Thyroid gland (tissue), 4 donors: ENCODE measurements around the gene GRK2. TPM values are rescaled to one million over a fixed set of nuclear protein-coding genes. Genes with fewer than 3 reads are reported as not detected.

Experiments
- DNase-seq, 2 donors: peaks; one replicate each; pipeline ENCODE4 v3.0.0-alpha.2; 2019
- H3K27ac ChIP-seq, 3 donors: fragments of 200-600 bp; sonication (generic); 1 replicate in 2 of 3; 2 replicates in 1 of 3; pipeline ENCODE4 v1.5.1; 2016 to 2019; ENCODE audit warnings: mild to moderate bottlenecking in 1 of 3, moderate library complexity in 1 of 3
- H3K27me3 ChIP-seq: fragments of 200-600 bp; sonication (generic); one replicate; pipeline ENCODE4 v1.5.1; 2019
- H3K36me3 ChIP-seq, 2 donors: fragments of 200-600 bp; sonication (generic); one replicate each; pipeline ENCODE4 v1.5.1; 2016 to 2019
- H3K4me1 ChIP-seq, 2 donors: fragments of 200-600 bp; sonication (generic); one replicate each; pipeline ENCODE4 v1.5.1; 2017 to 2019
- H3K4me3 ChIP-seq, 3 donors: fragments of 200-600 bp; sonication (generic); replicated peaks in 1 of 3; 1 replicate in 2 of 3; 2 replicates in 1 of 3; pipeline ENCODE4 v1.5.1; 2016; ENCODE audit warnings: mild to moderate bottlenecking in 1 of 3
- H3K9me3 ChIP-seq: fragments of 200-600 bp; sonication (generic); one replicate; pipeline ENCODE4 v1.5.1; 2017
- CTCF ChIP-seq, 6 experiments: fragments of 200-600 bp in 3 of 6; fragments of 450-650 bp in 3 of 6; sonication (generic) in 3 of 6; IDR thresholded peaks; one replicate each; pipeline ENCODE4 v1.5.1; 2016 to 2019; ENCODE audit warnings: antibody characterized with exemption in 6 of 6, mild to moderate bottlenecking in 2 of 6, inconsistent platforms in 1 of 6, moderate library complexity in 1 of 6
- POLR2A ChIP-seq, 2 donors: fragments of 450-650 bp; IDR thresholded peaks; one replicate each; pipeline ENCODE4 v1.6.1; 2017; ENCODE audit warnings: antibody characterized with exemption in 2 of 2, mild to moderate bottlenecking in 2 of 2, moderate library complexity in 1 of 2
- WGBS, 2 donors: methylation state at CpG; one replicate each; pipeline ENCODE4 v1.1.5; 2017; 5-methylcytosine and 5-hydroxymethylcytosine counted together
- intact Hi-C: fragments of 100-400 bp; cut with DNase I; formaldehyde crosslinking; loops from one replicate; pipeline ENCODE4 v1.15.1; 2023
- total RNA-seq, 4 donors: library from RNA; depleted of rRNA; stranded (reverse); fragments of >200 nt; gene quantifications; one replicate each; pipeline ENCODE4 v1.2.3, GENCODE V29; 2016

GRK2 gene
- total RNA-seq, 4 donors from 2014 or later = 32.8 to 55.8 (median 40.6) TPM

DNA sequence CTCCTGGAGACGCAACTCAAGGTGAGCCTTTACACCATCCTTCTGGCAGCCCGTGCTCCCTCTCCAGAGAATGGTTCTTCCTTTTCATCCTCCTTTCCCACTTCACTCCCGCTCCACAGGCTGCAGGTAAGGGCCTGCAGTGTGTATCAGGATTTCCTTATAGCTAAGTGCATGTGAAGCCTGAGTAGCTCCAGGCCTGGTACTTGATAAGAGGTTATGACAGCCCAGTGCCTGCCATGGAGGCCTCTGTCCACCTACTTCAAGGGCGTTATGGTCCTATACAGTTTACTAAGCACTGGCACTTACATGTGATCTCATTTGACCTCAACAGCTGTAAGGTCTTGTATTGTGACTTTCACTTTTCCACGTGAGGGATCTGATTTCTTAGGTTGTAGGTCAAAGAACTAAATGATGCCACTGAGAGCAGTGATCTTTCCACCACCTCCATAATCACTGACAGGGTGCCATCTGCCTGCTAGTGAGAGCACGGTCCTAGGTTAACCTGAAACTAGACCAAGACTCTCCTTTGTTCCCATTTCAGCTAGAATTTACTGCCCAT is 55.1 kb downstream of the GRK2 start:
- no peak for DNase-seq
- Histone ChIP-seq H3K36me3 (no peaks in the 10 kb centered on the region), H3K9me3 (no peaks in the 10 kb centered on the region), H3K27me3 (no peaks in the 10 kb centered on the region), H3K4me3 (no peak overlapping the region), H3K4me1 (peaks cover 15% of the 10 kb centered on the region in 2 donors), H3K27ac (no peak overlapping the region)
- whole genome bisulfite sequencing, 2 donors = 89 to 93% methylated on average over 6 of the region's 6 CpGs
- TF ChIP-seq POLR2A (IDR thresholded peaks at IDR 0.05) (no peak), CTCF (IDR thresholded peaks at IDR 0.05) (no peak)
- intact Hi-C loops = no loop called here

DNA sequence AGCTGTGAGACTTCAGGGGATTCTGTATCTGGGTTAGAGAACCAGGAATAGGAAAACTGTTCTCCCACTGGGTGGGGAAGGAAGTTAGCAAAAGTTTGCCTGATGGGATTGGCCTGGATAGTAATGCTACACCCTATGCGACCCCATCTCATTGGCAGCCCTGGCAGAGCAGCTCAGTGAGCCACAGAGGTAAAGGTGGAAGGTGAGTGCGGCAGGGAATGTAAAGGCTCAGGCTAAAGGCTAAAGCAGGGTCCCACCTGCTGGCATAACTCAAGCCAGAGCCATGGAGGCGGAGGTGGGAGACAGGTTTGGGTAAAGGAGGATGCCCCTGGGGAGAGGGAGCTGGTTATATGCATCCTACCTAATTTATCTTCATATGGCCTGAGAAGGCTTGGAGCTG is 55.8 kb downstream of the GRK2 start:
- no peaks in the 10 kb centered on the region for H3K27me3 ChIP-seq
- no peak overlapping the region for H3K27ac ChIP-seq
- no peak for TF ChIP-seq POLR2A (IDR thresholded peaks at IDR 0.05)
- no peak for TF ChIP-seq CTCF (IDR thresholded peaks at IDR 0.05)
- 98 to 100% methylated on average over 3 of the region's 3 CpGs for WGBS, 2 donors
- no peaks in the 10 kb centered on the region for H3K36me3 ChIP-seq
- intact Hi-C loops = no loop called here
- no peaks in the 10 kb centered on the region for H3K9me3 ChIP-seq
- no peak for DNase-seq
- no peak overlapping the region for H3K4me3 ChIP-seq
- peaks cover 11% of the 10 kb centered on the region in 2 donors for H3K4me1 ChIP-seq

DNA sequence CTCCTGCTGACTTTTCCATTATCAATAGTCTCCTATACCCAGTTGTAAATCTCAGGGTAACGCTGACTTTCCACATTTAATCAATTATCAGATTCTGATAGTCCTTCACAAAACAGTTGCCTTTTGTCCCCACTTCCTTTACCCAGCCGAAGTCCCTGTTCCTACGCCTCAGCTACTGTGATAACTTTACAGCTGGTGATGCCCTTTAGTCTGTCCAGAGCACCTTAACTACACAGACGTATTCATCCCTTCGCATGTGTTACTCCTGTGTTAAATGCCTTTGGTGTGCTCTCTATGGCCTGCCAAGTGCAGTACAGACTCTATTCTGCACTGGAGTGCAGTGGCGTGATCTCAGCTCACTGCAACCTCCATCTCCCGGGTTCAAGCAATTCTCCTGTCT is 57.3 kb downstream of the GRK2 start:
- WGBS, 2 donors = 94 to 98% methylated on average over 7 of the region's 7 CpGs

DNA sequence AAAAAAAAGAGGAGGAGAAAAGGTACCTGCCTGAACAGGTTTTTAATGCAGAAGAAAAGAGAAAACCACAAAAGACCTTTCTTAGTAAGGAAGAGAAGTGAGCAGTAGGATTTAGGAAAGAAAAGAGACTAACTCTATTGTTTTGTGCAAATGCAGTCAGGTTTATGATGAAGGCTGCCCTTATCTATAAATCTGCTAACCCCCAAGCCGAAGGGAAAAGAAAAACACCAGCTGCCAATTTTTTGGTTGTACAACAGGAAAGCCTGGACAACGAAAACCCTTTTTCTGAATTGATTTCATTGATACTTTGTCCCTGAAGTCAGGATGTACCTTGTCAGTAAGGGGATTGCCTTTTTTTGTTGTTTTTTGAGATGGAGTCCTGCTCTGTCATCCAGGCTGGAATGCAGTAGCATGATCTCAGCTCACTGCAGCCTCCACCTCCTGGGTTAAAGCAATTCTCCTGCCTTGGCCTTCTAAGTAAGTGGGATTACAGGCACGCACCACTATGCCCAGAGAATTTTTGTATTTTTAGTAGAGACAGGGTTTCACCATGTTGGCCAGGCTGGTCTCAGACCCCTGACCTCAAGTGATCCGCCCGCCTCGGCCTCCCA is 65.9 kb downstream of the GRK2 start:
- WGBS, 2 donors = 88 to 94% methylated on average over 6 of the region's 6 CpGs
- no peaks in the 10 kb centered on the region for H3K9me3 ChIP-seq
- H3K36me3 ChIP-seq = no peaks in the 10 kb centered on the region
- no peak overlapping the region for H3K4me3 ChIP-seq
- H3K27ac ChIP-seq = no peak overlapping the region
- TF ChIP-seq POLR2A (IDR thresholded peaks at IDR 0.05) (no peak), CTCF (IDR thresholded peaks at IDR 0.05) (no peak)
- intact Hi-C loops = no loop called here
- no peaks in the 10 kb centered on the region for H3K4me1 ChIP-seq
- no peaks in the 10 kb centered on the region for H3K27me3 ChIP-seq
- DNase-seq = no peak

More for the DNA sequence above, 57.3 kb downstream of the GRK2 start:
- H3K27me3 ChIP-seq = no peaks in the 10 kb centered on the region
- intact Hi-C loops = no loop called here
- DNase-seq = no peak
- peaks cover 8 to 10% of the 10 kb centered on the region in 2 donors for H3K4me1 ChIP-seq
- no peaks in the 10 kb centered on the region for H3K36me3 ChIP-seq
- H3K27ac ChIP-seq = no peak overlapping the region
- H3K4me3 ChIP-seq = no peak overlapping the region
- no peak for TF ChIP-seq CTCF (IDR thresholded peaks at IDR 0.05)
- no peaks in the 10 kb centered on the region for H3K9me3 ChIP-seq

Other genes with a start within 250 kb of the GRK2 start
- under 1 TPM in 3 of 4 donors, not detected in 1; 0.13 to 0.44 (median 0.22) TPM for gene SYT12, start 243.3 kb upstream of the GRK2 start, total RNA-seq
- gene RHOD, start 209.6 kb upstream of the GRK2 start, total RNA-seq = 10 to 100 TPM; 27.8 to 85.2 (median 56.8) TPM
- gene KDM2A, start 147.2 kb upstream of the GRK2 start, total RNA-seq = 10 to 100 TPM; 38.7 to 88.1 (median 73.5) TPM
- gene ANKRD13D, start 22.8 kb downstream of the GRK2 start, total RNA-seq = 10 to 100 TPM; 27.9 to 36.8 (median 31.5) TPM
- gene SSH3, start 37.1 kb downstream of the GRK2 start, total RNA-seq = 10 to 100 TPM; 50.5 to 59.9 (median 54.4) TPM
- gene POLD4, start 87.1 kb downstream of the GRK2 start, total RNA-seq = 100 to 1,000 TPM in 1 of 4 donors, 10 to 100 TPM in 3; 38.6 to 105 (median 60.6) TPM
- 1 to 10 TPM; 4.3 to 9.4 (median 6.9) TPM for gene CLCF1, start 107.1 kb downstream of the GRK2 start, total RNA-seq
- 10 to 100 TPM; 22.7 to 38.0 (median 31.0) TPM for gene RAD9A, start 125.5 kb downstream of the GRK2 start, total RNA-seq
- gene PPP1CA, start 135.4 kb downstream of the GRK2 start, total RNA-seq = 100 to 1,000 TPM; 164 to 216 (median 191) TPM
- gene TBC1D10C, start 137.6 kb downstream of the GRK2 start, total RNA-seq = 10 to 100 TPM in 2 of 4 donors, 1 to 10 TPM in 2; 8.8 to 16.0 (median 11.6) TPM
- gene CARNS1, start 149.2 kb downstream of the GRK2 start, total RNA-seq = 1 to 10 TPM; 3.8 to 9.8 (median 5.9) TPM
- 100 to 1,000 TPM in 1 of 4 donors, 10 to 100 TPM in 3; 44.1 to 102 (median 62.2) TPM for gene RPS6KB2, start 162.0 kb downstream of the GRK2 start, total RNA-seq
- 1 to 10 TPM; 5.6 to 7.2 (median 6.4) TPM for gene PTPRCAP, start 171.2 kb downstream of the GRK2 start, total RNA-seq
- 100 to 1,000 TPM in 1 of 4 donors, 10 to 100 TPM in 3; 73.9 to 102 (median 81.3) TPM for gene CORO1B, start 177.0 kb downstream of the GRK2 start, total RNA-seq
- gene GPR152, start 186.3 kb downstream of the GRK2 start, total RNA-seq = not detected
- gene CABP4, start 188.9 kb downstream of the GRK2 start, total RNA-seq = 1 to 10 TPM in 1 of 4 donors, under 1 TPM in 2, not detected in 1; 0.33 to 6.4 (median 0.39) TPM
- 100 to 1,000 TPM in 1 of 4 donors, 10 to 100 TPM in 3; 69.0 to 138 (median 95.8) TPM for gene TMEM134, start 202.8 kb downstream of the GRK2 start, total RNA-seq
- gene AIP, start 216.6 kb downstream of the GRK2 start, total RNA-seq = 100 to 1,000 TPM in 1 of 4 donors, 10 to 100 TPM in 3; 58.2 to 100 (median 83.2) TPM
- 10 to 100 TPM; 22.8 to 52.6 (median 47.2) TPM for gene PITPNM1, start 238.9 kb downstream of the GRK2 start, total RNA-seq
- gene CDK2AP2, start 241.7 kb downstream of the GRK2 start, total RNA-seq = 100 to 1,000 TPM in 2 of 4 donors, 10 to 100 TPM in 2; 90.0 to 240 (median 148) TPM